Kidney tubule cell (primary cell): Measurements from ENCODE around the gene MAP4K5.

Source experiments
- DNase-seq: peaks from one replicate; pipeline ENCODE4 v3.0.0-alpha.2; 2018; ENCODE audit warnings: low spot score

MAP4K5 gene

GRCh38 chr14:50476134-50476533 lies 56.2 kb downstream of the MAP4K5 start:
- no peak for DNase-seq

- DNase-seq: peak; percentile 9
Observed at GRCh38 chr14:50475460-50475859, 56.9 kb downstream of the MAP4K5 start.

GRCh38 chr14:50471838-50472465 lies 60.4 kb downstream of the MAP4K5 start:
- no peak for DNase-seq

DNA sequence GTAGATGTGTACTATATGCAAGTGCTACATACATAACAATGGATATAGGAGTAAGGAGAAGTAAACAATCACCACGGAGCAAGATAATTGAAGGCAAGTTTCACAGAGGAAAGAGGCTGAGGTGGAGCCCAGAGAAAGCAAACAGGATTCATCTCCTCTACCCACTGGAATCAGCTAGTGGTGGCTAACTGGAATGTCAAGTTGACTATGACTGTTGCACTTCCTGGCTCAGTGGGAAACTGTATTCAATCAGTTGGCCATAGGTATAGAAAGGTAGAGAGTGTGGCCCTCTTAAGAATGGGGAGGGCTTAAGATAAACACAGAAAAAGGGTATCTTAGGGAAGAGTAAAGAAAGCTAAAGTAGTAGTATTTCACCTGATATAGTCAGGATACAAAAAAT lies 62.4 kb downstream of the MAP4K5 start:
- DNase-seq: no peak

DNA sequence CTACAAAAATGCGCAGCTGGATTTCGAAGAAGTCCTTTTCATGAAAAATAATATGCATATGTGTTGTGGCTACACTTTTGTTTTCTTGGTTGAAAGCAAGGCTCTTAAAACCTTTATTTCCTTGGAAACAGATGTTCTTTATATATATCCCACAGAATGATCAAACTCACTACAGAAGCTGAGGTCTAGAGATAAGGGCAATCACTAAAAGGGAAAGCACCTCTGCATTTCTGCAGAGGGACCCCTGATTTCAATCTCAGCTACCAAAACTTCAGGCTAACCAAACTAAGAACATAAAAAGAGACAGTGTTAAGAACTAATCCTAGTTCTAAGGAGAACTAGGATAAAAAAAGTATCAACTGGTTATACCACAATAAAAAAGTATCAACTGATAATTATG lies 70.3 kb downstream of the MAP4K5 start:
- no peak for DNase-seq

GRCh38 chr14:50453869-50454268 lies 78.5 kb downstream of the MAP4K5 start:
- DNase-seq: no peak

- DNase-seq: peak; percentile 91
Observed at GRCh38 chr14:50452979-50453705, 79.2 kb downstream of the MAP4K5 start.

DNA sequence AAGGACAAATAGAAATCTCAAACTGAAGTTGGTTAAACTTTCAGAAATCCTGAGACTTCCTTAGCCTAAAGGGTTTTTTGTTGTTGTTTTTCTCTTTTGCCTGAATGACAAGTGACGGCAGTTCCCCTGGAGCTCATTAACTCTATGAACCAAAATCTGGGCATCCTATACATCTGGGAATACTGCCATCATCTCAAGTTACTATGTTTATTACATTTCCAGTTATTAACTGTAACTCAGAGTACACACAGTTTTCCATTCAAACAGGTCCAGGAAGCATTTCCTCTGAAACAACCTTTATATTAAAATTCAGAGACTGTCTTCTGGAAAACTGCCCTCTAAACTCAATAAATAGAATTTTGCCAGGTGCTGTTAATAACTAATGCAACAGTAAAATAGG lies 80.1 kb downstream of the MAP4K5 start:
- no peak for DNase-seq

DNA sequence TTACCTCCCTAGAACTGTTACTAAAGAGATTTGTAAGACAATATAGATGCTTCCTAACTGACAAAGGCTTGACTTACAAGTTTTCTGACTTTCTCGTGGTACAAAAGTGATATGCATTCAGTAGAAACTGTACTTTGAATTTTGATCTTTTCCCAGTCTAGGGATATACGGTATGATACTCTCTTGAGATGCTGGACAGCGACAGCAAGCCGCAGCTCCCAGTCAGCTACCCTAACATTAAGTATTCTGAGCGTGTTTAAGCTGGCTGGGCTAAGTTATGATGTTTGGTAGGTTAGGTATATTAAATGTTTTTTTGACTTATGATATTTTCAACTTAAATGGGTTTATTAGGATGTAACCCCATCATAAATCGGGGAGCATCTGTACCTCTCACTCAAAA lies 80.5 kb downstream of the MAP4K5 start:
- no peak for DNase-seq

DNA sequence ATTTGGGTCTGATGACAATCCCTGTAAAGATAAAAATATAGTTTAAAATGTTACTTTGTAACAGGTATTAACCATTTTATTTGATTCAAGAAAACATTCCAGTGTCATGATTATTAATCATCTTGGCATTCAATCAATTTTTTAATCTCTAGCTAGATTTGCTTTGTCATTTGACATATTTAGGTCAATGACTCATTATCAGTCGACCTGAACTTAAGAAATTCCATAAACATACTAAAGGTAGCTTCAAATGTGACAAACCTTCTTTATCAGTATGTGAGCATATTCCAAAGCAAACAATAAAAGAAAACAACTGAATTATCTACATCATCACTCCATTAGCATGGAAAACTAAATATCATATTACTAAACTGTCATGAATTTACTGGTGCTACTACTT lies 84.9 kb downstream of the MAP4K5 start:
- peak; percentile 75 for DNase-seq

- no peak for DNase-seq
Observed at GRCh38 chr14:50434528-50434927, 97.8 kb downstream of the MAP4K5 start.

GRCh38 chr14:50432131-50432530 lies 100.2 kb downstream of the MAP4K5 start:
- DNase-seq: no peak

GRCh38 chr14:50425816-50426215 lies 106.6 kb downstream of the MAP4K5 start:
- DNase-seq: peak; percentile 18

DNA sequence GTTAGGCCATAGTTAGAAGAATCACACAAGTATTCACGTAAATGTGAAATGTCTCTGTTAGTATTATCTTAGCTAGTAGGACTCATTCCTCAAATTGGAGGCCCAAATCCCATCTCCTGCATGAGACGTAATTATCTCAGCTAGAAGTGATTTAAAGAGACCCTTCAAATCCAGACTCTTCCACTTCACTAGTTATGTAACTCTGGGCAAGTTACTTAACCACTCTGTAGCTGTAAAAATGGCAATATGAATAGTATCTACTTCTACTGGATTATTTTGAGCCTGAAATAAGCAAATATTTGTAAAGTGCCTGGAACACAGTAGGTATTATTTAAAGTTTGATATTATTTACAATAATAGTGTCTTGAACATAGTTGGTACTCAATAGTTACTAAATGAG lies 107.3 kb downstream of the MAP4K5 start:
- no peak for DNase-seq

- DNase-seq: no peak
Observed at GRCh38 chr14:50423529-50423928, 108.8 kb downstream of the MAP4K5 start.

- no peak for DNase-seq
Observed at GRCh38 chr14:50421499-50421898, 110.9 kb downstream of the MAP4K5 start.

GRCh38 chr14:50417853-50418252 lies 114.5 kb downstream of the MAP4K5 start:
- DNase-seq: no peak

DNA sequence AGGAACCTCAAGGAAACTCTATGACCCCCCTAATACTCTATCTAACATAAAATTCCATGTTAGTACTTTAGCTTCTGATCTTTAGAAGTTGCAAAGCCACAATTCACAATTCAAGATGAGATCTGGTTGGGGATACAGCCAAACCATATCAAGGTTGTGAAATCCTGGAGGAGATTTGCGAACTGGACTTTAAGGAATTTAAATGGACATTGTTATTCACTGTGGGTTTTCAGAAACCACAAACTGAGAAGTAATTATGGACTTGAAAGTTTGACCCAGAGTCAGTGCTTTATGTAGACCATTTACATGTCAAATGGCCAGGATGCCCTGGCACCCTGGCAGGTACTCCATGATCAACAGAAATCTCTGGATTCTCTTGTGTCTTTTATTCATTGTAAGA lies 121.4 kb downstream of the MAP4K5 start:
- DNase-seq: no peak

DNA sequence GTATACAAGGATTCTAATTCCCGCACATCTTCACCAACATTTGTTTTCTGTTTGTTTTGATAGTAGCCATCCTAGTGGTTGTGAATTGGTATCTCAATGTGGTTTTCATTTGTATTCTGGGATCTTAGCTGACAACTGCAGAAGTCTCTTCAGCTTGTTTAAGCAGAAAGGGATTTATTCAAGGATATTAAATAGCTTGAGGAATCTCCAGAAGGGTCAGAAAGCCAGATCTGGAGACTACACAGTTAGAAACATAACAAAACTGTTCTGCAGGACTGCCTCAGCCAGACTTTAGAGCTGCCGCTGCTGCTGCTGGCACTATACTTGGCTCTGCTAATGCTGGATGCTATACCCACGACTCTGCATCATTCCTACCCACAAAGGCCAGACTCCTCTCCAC lies 122.3 kb downstream of the MAP4K5 start:
- no peak for DNase-seq

- DNase-seq: no peak
Observed at GRCh38 chr14:50407111-50407812, 125.1 kb downstream of the MAP4K5 start.

DNA sequence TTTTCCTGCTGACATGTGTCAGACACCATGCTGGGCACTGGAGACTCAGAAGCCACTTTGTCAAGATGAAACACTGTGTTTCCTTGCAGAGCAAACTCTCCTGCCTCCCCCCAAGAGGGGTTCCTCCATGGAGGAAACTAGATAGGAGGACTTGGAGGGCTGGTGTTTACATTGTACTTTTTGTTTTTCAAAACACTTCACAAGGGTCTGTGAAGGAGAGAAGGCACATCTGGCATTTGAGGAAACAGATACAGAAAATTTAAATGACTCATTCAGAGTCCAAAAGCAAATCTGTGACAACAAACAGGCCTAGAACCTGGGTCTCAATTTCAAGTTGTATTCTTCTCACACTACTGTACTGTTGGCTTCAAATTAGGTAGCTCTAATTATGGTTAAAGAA lies 128.9 kb downstream of the MAP4K5 start:
- DNase-seq: peak; percentile 31

- peak; percentile 60 for DNase-seq
Observed at GRCh38 chr14:50402965-50403364, 129.4 kb downstream of the MAP4K5 start.

- peak; percentile 47 for DNase-seq
Observed at GRCh38 chr14:50400461-50400860, 131.9 kb downstream of the MAP4K5 start.
